ENCODE measurements around the gene MICAL2. TPM values are rescaled to one million over a fixed set of nuclear protein-coding genes. Genes with fewer than 3 reads are reported as not detected.
A peak's percentile ranks its signal among the peaks of the same experiment; 100 is the strongest.

The MICAL2 gene
- total RNA-seq, 2 donors from 2014 or later: 194 TPM

DNA sequence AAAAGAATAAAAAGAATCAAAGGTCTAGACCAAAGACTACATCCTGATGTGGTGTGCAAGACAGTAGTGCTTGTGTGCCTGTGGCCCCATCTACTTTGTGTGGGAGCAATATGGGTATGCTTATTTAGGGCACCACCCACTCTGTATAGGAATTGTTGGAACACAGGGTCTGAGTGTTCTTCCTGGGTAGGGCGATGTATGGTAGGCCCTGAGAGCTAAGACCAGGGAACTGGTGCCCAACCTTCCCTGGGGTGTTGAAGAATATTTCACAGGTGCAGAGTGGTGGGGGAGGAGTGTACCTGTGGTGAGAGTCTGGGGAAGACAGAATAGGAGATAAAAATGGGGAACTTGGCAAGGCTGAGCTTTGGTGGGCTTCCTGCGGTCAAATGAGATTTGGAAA is 41.9 kb downstream of the MICAL2 start:
- Histone ChIP-seq H3K9me3 (no peaks in the 10 kb centered on the region), H3K9ac (ENCODE audit: low read depth in 2 of 2, low read length in 2 of 2) (no peak overlapping the region), H3K4me1 (no peaks in the 10 kb centered on the region), H3K27ac (no peak overlapping the region), H3K27me3 (no peaks in the 10 kb centered on the region), H3K36me3 (peaks cover 4% of the 10 kb centered on the region), H3K4me3 (no peak overlapping the region)
- no peak for DNase-seq
- TF ChIP-seq, protein P1, sequence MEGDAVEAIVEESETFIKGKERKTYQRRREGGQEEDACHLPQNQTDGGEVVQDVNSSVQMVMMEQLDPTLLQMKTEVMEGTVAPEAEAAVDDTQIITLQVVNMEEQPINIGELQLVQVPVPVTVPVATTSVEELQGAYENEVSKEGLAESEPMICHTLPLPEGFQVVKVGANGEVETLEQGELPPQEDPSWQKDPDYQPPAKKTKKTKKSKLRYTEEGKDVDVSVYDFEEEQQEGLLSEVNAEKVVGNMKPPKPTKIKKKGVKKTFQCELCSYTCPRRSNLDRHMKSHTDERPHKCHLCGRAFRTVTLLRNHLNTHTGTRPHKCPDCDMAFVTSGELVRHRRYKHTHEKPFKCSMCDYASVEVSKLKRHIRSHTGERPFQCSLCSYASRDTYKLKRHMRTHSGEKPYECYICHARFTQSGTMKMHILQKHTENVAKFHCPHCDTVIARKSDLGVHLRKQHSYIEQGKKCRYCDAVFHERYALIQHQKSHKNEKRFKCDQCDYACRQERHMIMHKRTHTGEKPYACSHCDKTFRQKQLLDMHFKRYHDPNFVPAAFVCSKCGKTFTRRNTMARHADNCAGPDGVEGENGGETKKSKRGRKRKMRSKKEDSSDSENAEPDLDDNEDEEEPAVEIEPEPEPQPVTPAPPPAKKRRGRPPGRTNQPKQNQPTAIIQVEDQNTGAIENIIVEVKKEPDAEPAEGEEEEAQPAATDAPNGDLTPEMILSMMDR (IDR thresholded peaks at IDR 0.05): no peak
- intact Hi-C loops (cut with DNase I): no loop called here

DNA sequence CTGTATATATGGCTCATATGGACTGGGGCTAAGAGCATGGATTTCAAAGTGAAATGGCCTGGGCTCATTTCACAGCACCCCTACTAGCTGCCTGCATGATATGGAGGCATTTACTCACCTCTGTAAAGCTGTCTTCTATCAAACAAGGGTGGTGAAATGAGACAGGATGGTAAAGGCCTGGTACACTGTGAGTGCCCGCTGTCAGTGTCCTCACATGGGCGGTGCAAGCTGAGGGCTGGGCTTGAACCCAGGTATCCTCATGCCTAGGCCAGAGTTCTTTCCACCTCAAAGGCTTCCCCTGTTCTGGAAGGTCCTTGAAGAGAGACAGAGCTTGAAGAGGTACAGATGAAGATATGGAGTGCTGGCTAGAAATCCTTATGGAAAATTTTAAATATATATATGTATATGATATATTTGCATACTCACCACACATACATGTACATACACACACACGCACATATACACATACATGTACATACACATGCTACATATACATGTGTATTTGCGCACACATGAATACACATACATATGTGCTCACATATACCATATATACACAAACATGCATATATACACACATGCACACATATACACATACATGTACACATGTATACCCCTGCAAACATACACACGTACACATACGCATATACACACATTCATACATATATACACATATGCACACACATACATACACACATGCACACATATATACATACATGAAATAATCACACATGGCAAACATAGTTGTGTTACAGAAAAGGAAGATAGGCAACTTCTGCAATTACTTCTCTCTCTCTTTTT is 44.7 kb downstream of the MICAL2 start:
- no peaks in the 10 kb centered on the region for H3K9me3 ChIP-seq
- intact Hi-C loops (cut with DNase I): no loop called here
- TF ChIP-seq, protein P1 (IDR thresholded peaks at IDR 0.05): no peak
- H3K4me3 ChIP-seq: no peak overlapping the region
- H3K27me3 ChIP-seq: no peaks in the 10 kb centered on the region
- no peak overlapping the region for H3K27ac ChIP-seq
- peaks cover 4% of the 10 kb centered on the region for H3K36me3 ChIP-seq
- DNase-seq: no peak
- no peak overlapping the region for H3K9ac ChIP-seq (ENCODE audit: low read depth in 2 of 2, low read length in 2 of 2)
- H3K4me1 ChIP-seq: peaks cover 4% of the 10 kb centered on the region

DNA sequence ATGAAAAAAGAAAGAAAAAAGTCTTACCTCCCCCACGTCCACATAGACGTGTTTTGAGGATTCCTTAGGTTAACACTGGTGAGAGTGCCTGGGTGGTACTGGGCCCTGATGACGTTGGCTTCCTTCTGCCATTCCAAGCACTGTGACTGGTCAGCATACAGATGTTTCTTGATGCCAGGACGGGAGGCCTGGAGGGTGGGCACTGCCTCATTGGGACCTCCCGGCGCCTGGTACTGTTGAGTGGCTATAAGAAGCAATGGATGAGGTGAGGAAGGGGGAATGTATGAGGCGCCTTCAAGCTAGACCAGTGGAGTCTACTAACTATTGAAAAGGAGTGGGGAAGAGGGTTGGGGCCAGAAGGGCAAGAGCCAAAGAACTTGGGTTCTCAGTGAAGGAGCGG is 45.3 kb downstream of the MICAL2 start:
- H3K27ac ChIP-seq: no peak overlapping the region

DNA sequence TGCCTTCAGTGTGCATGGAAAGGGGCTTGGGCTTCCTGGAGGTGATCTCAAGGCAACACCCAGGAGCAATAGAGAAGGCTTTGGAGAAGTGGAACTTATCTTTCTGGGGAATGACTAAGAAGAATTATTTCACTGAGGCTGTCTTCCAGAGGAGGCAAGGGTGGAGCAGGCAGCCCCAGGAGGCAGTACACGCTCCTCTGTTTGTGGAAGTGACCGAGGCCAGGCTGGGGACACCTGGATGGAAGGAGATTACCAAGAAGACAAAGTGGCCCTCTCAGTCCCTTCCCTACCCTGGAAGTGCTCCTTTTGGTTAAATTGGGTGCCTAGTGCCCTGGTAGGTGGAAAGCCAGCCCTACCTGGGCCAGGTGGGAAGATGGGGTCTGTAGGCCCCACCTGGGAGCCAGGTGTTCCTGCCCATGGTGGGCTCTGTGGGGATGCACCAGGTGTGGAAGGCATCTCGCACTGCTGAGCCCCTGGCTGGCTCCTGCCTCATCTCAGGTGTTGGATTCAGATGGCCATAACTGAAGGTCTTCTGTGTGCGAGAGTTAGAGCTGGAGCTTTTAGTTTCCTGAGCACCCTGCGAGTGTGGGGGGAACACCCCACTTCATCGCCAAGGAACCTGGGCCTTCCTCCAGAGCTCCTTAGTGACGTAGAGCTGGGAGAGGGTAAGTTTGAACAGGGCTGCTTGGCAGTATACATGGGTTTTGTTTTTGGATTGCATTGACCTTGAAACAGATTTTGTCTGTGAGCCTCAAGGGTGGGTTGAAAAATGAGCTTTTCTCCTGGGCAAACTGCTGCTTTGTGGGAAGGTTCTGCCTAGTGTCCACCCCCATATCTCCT is 46.1 kb downstream of the MICAL2 start:
- H3K4me1 ChIP-seq: peaks cover 16% of the 10 kb centered on the region

More for the DNA sequence above, 45.3 kb downstream of the MICAL2 start:
- H3K36me3 ChIP-seq: peaks cover 4% of the 10 kb centered on the region
- no peaks in the 10 kb centered on the region for H3K9me3 ChIP-seq
- H3K4me1 ChIP-seq: peaks cover 11% of the 10 kb centered on the region
- H3K27me3 ChIP-seq: no peaks in the 10 kb centered on the region
- intact Hi-C loops (cut with DNase I): no loop called here
- no peak overlapping the region for H3K4me3 ChIP-seq
- TF ChIP-seq, protein P1 (IDR thresholded peaks at IDR 0.05): no peak
- no peak for DNase-seq
- H3K9ac ChIP-seq (ENCODE audit: low read depth in 2 of 2, low read length in 2 of 2): no peak overlapping the region

DNA sequence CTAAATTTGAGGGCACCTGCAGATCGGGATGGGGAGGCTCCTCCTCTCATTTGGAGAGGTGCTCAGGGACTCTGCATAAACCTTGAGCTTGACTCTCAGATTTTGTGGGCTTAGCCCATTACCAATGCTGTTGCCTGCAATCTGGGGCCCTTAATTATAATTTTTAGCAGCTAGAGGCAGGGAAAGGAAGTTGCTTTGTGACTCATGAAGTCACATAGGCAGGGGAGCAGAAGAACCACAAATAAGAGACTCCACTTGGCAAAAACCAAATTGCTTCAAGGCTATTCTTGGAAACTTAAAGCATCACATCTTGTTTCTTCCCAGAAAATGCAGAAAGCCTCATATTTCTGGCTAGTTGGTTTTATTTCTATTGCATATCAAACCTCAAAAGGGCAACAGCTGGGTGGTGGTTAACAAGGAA is 46.9 kb downstream of the MICAL2 start:
- Histone ChIP-seq H3K36me3 (peaks cover 4% of the 10 kb centered on the region), H3K27ac (peak overlapping the region; percentile 38), H3K4me3 (no peak overlapping the region), H3K9me3 (no peaks in the 10 kb centered on the region), H3K4me1 (peaks cover 16% of the 10 kb centered on the region), H3K9ac (ENCODE audit: low read depth in 2 of 2, low read length in 2 of 2) (no peak overlapping the region), H3K27me3 (no peaks in the 10 kb centered on the region)
- DNase-seq: no peak
- intact Hi-C loops (cut with DNase I): no loop called here
- TF ChIP-seq, protein P1 (IDR thresholded peaks at IDR 0.05): no peak

More for the DNA sequence above, 46.1 kb downstream of the MICAL2 start:
- TF ChIP-seq, protein P1 (IDR thresholded peaks at IDR 0.05): no peak
- Histone ChIP-seq H3K4me3 (no peak overlapping the region), H3K27me3 (no peaks in the 10 kb centered on the region), H3K27ac (peak overlapping the region; percentile 38), H3K36me3 (peaks cover 4% of the 10 kb centered on the region), H3K9me3 (no peaks in the 10 kb centered on the region), H3K9ac (ENCODE audit: low read depth in 2 of 2, low read length in 2 of 2) (peak overlapping the region in 1 of 2 donors; percentile 46)
- no peak for DNase-seq
- intact Hi-C loops (cut with DNase I): no loop called here
